A673 (cell line): ENCODE results near the gene MCM5. TPM values are rescaled to one million over a fixed set of nuclear protein-coding genes. Genes with fewer than 3 reads are reported as not detected.

Experiments used
- BruUV-seq: library from RNA; stranded (reverse); fragments of 400-500 nt; replicated peaks from 2 replicates; lab custom pipeline; 2021; lab: Mats Ljungman, UMichigan
- CTCF ChIA-PET: fragments of 300-600 bp; sonication (Branson Sonifier 250); formaldehyde crosslinking; loops from one replicate; lab custom pipeline; 2022; ENCODE audit warnings: antibody characterized with exemption; lab: Charles Lee
- POLR2A ChIA-PET: fragments of 300-600 bp; sonication (Branson Sonifier 250); formaldehyde crosslinking; loops from one replicate; lab custom pipeline; 2022; ENCODE audit warnings: antibody characterized with exemption; ENCODE audit not compliant: low non-redundant PET; lab: Charles Lee
- DNase-seq: peaks from one replicate; pipeline ENCODE4 v3.0.0-alpha.2; 2015; ENCODE audit warnings: low spot score
- H3K27ac ChIP-seq: fragments of 200-600 bp; sonication (generic); 2 replicates; pipeline ENCODE4 v1.5.1; 2016; ENCODE audit warnings: mixed run types, low read depth, mild to moderate bottlenecking, mixed read lengths, antibody characterized with exemption, low read length; ENCODE audit not compliant: poor library complexity, severe bottlenecking
- H3K27me3 ChIP-seq: fragments of 200-600 bp; sonication (generic); replicated peaks from 2 replicates; pipeline ENCODE4 v1.6.1; 2017; ENCODE audit warnings: mixed run types, low read depth, mild to moderate bottlenecking, mixed read lengths, antibody characterized with exemption, low read length; ENCODE audit not compliant: insufficient read depth, poor library complexity
- H3K36me3 ChIP-seq: fragments of 200-600 bp; sonication (generic); 2 replicates; pipeline ENCODE4 v1.6.1; 2016; ENCODE audit warnings: mixed run types, mild to moderate bottlenecking, mixed read lengths, antibody characterized with exemption, low read length; ENCODE audit not compliant: insufficient read depth, poor library complexity, severe bottlenecking
- H3K4me1 ChIP-seq: fragments of 200-600 bp; sonication (generic); 2 replicates; pipeline ENCODE4 v1.6.1; 2017; ENCODE audit warnings: mixed run types, mild to moderate bottlenecking, mixed read lengths, antibody characterized with exemption, low read length; ENCODE audit not compliant: insufficient read depth, poor library complexity, severe bottlenecking
- H3K4me3 ChIP-seq: fragments of 200-600 bp; sonication (generic); 2 replicates; pipeline ENCODE4 v1.5.1; 2016; ENCODE audit warnings: low read depth, mixed run types, mild to moderate bottlenecking, mixed read lengths, low read length; ENCODE audit not compliant: poor library complexity, severe bottlenecking
- H3K9me3 ChIP-seq: fragments of 200-600 bp; sonication (generic); 2 replicates; pipeline ENCODE4 v1.6.1; 2016; ENCODE audit warnings: mixed run types, low read depth, mild to moderate bottlenecking, mixed read lengths, antibody characterized with exemption, low read length; ENCODE audit not compliant: poor library complexity, severe bottlenecking
- CTCF ChIP-seq: fragments of 300-800, 200-600 bp; sonication (generic); conservative IDR thresholded peaks from 2 replicates; pipeline ENCODE4 v1.5.1; 2017; ENCODE audit warnings: low read depth, mild to moderate bottlenecking, antibody characterized with exemption, low read length, moderate library complexity, mixed read lengths
- EZH2 ChIP-seq: fragments of 200-600 bp; sonication (generic); IDR thresholded peaks from 2 replicates; pipeline ENCODE4 v1.6.1; 2017; ENCODE audit warnings: borderline replicate concordance, low read depth, mild to moderate bottlenecking, mixed read lengths, antibody characterized with exemption, low read length; ENCODE audit not compliant: poor library complexity, severe bottlenecking
- intact Hi-C: fragments of 100-400 bp; cut with micrococcal nuclease; formaldehyde crosslinking; loops from one replicate; pipeline ENCODE4 v1.10.0; 2022; ENCODE audit not compliant: unreplicated experiment
- total RNA-seq: library from RNA; stranded (reverse); gene quantifications from 2 replicates; pipeline ENCODE4 v1.2.3, GENCODE V29; 2021

The MCM5 gene
- total RNA-seq, 1 experiment from 2014 or later: 245 TPM

GRCh38 chr22:35417606-35418005, 17.7 kb downstream of the MCM5 start:
- Histone ChIP-seq H3K9me3 (no peaks in the 10 kb centered on the region), H3K4me1 (no peaks in the 10 kb centered on the region), H3K36me3 (peaks cover 96% of the 10 kb centered on the region), H3K27ac (no peak overlapping the region), H3K4me3 (no peak overlapping the region), H3K27me3 (no peaks in the 10 kb centered on the region)
- ChIA-PET CTCF (no interaction called here), POLR2A (no interaction called here)
- no TSS peak for BruUV-seq
- DNase-seq: no peak
- intact Hi-C loops: no loop called here
- no peak for TF ChIP-seq EZH2
- TF ChIP-seq CTCF: no peak

- H3K4me1 ChIP-seq: no peaks in the 10 kb centered on the region
- POLR2A ChIA-PET: no interaction called here
- H3K27ac ChIP-seq: no peak overlapping the region
- TF ChIP-seq EZH2: no peak
- TF ChIP-seq CTCF: no peak
- H3K27me3 ChIP-seq: no peaks in the 10 kb centered on the region
- intact Hi-C loops: no loop called here
- no peaks in the 10 kb centered on the region for H3K9me3 ChIP-seq
- BruUV-seq: no TSS peak
- CTCF ChIA-PET: no interaction called here
- peaks cover 96% of the 10 kb centered on the region for H3K36me3 ChIP-seq
- no peak overlapping the region for H3K4me3 ChIP-seq
- DNase-seq: no peak
Observed at GRCh38 chr22:35418088-35418487, 18.1 kb downstream of the MCM5 start.

GRCh38 chr22:35418731-35419130, 18.8 kb downstream of the MCM5 start:
- intact Hi-C loops: no loop called here
- DNase-seq: no peak
- ChIA-PET POLR2A (interaction anchor here (0.6 kb wide), 1 partner anchor 9 kb away, joined by 15 read pairs; no protein-coding TSS in a partner anchor), CTCF (no interaction called here)
- no peaks in the 10 kb centered on the region for H3K9me3 ChIP-seq
- no peak overlapping the region for H3K4me3 ChIP-seq
- no peaks in the 10 kb centered on the region for H3K27me3 ChIP-seq
- no peaks in the 10 kb centered on the region for H3K4me1 ChIP-seq
- peaks cover 96% of the 10 kb centered on the region for H3K36me3 ChIP-seq
- TF ChIP-seq EZH2 (no peak), CTCF (no peak)
- no TSS peak for BruUV-seq
- no peak overlapping the region for H3K27ac ChIP-seq
